HEK293 (cell line): ENCODE data around the gene ASB4.

ENCODE experiments used
- CTCF ChIA-PET: fragments of 350-600 bp; formaldehyde crosslinking; extraction: SDS; loops from one replicate; lab custom pipeline; 2021; ENCODE audit warnings: antibody characterized with exemption; lab: Yijun Ruan, JAX
- POLR2A ChIA-PET: fragments of 300-600 bp; formaldehyde crosslinking; extraction: SDS; loops from one replicate; lab custom pipeline; 2020; ENCODE audit warnings: antibody characterized with exemption, inconsistent platforms; lab: Yijun Ruan, JAX
- H3K27ac ChIP-seq: fragments of 200-500 bp; sonication (Bioruptor generic); 2 replicates; pipeline ENCODE4 v1.5.1; 2014; ENCODE audit warnings: low read depth, low read length, control low read depth, inconsistent platforms; ENCODE audit errors: extremely low read depth
- H3K36me3 ChIP-seq, 2 experiments: fragments of 200-500 bp in 1 of 2; sonication (Bioruptor generic) in 1 of 2; 1 replicate in 1 of 2; 2 replicates in 1 of 2; pipeline ENCODE4 v1.5.1; 2014 to 2017; ENCODE audit warnings: inconsistent platforms in 2 of 2, low read length in 2 of 2; ENCODE audit not compliant: control insufficient read depth in 2 of 2, insufficient read depth in 1 of 2
- H3K4me1 ChIP-seq: fragments of 200-500 bp; sonication (Bioruptor generic); 2 replicates; pipeline ENCODE4 v1.5.1; 2014; ENCODE audit warnings: mild to moderate bottlenecking, low read length, inconsistent platforms; ENCODE audit not compliant: control insufficient read depth, insufficient read depth
- H3K4me3 ChIP-seq: 2 replicates; pipeline ENCODE4 v1.5.1; 2011; ENCODE audit warnings: low read depth, mild to moderate bottlenecking, control low read depth, low read length, moderate library complexity
- H3K9me3 ChIP-seq: fragments of 200-500 bp; sonication (Bioruptor generic); 2 replicates; pipeline ENCODE4 v1.5.1; 2014; ENCODE audit warnings: low read depth, low read length, inconsistent platforms; ENCODE audit not compliant: control insufficient read depth, insufficient read depth
- GLI2 ChIP-seq: fragments of 450-650 bp; formaldehyde crosslinking; IDR thresholded peaks from 2 replicates; pipeline ENCODE4; 2017; ENCODE audit warnings: missing biosample characterization, missing genetic modification characterization, low read depth, borderline replicate concordance
- RBAK ChIP-seq: fragments of 450-650 bp; formaldehyde crosslinking; IDR thresholded peaks from 2 replicates; pipeline ENCODE4 v1.5.1; 2016; ENCODE audit warnings: missing biosample characterization, missing genetic modification characterization
- SALL2 ChIP-seq: fragments of 450-650 bp; formaldehyde crosslinking; IDR thresholded peaks from 2 replicates; pipeline ENCODE4 v1.5.0; 2017; ENCODE audit warnings: missing biosample characterization, mild to moderate bottlenecking, missing genetic modification characterization, borderline replicate concordance
- YY1 ChIP-seq: fragments of 450-650 bp; formaldehyde crosslinking; IDR thresholded peaks from 2 replicates; pipeline ENCODE4 v1.5.1; 2018; ENCODE audit warnings: missing biosample characterization, missing genetic modification characterization
- ZBTB20 ChIP-seq: fragments of 450-650 bp; formaldehyde crosslinking; IDR thresholded peaks from 2 replicates; pipeline ENCODE4 v1.5.1; 2016; ENCODE audit warnings: missing biosample characterization, missing genetic modification characterization
- ZBTB48 ChIP-seq: fragments of 450-650 bp; formaldehyde crosslinking; IDR thresholded peaks from 2 replicates; pipeline ENCODE4 v1.5.1; 2016; ENCODE audit warnings: missing biosample characterization, missing genetic modification characterization
- ZNF175 ChIP-seq: fragments of 450-650 bp; formaldehyde crosslinking; IDR thresholded peaks from 2 replicates; pipeline ENCODE4 v1.5.1; 2016; ENCODE audit warnings: missing biosample characterization, missing genetic modification characterization
- ZNF354C ChIP-seq: fragments of 450-650 bp; formaldehyde crosslinking; IDR thresholded peaks from 2 replicates; pipeline ENCODE4 v1.5.1; 2016; ENCODE audit warnings: missing biosample characterization, missing genetic modification characterization, low read depth, borderline replicate concordance
- ZNF514 ChIP-seq: fragments of 450-650 bp; formaldehyde crosslinking; IDR thresholded peaks from 2 replicates; pipeline ENCODE4 v1.5.1; 2016; ENCODE audit warnings: missing biosample characterization, missing genetic modification characterization
- ZNF529 ChIP-seq: fragments of 450-650 bp; formaldehyde crosslinking; IDR thresholded peaks from 2 replicates; pipeline ENCODE4 v1.5.1; 2017; ENCODE audit warnings: missing genetic modification characterization, missing biosample characterization; ENCODE audit not compliant: insufficient replicate concordance
- ZNF548 ChIP-seq: fragments of 450-650 bp; formaldehyde crosslinking; IDR thresholded peaks from 2 replicates; pipeline ENCODE4 v1.5.1; 2016; ENCODE audit warnings: missing biosample characterization, missing genetic modification characterization
- ZNF596 ChIP-seq: fragments of 450-650 bp; IDR thresholded peaks from 2 replicates; pipeline ENCODE4 v1.5.0; 2018; ENCODE audit warnings: missing biosample characterization, mild to moderate bottlenecking, missing genetic modification characterization, moderate library complexity
- ZNF658 ChIP-seq: fragments of 450-650 bp; formaldehyde crosslinking; IDR thresholded peaks from 2 replicates; pipeline ENCODE4; 2016; ENCODE audit warnings: missing biosample characterization, missing genetic modification characterization
- ZNF701 ChIP-seq: fragments of 450-650 bp; formaldehyde crosslinking; IDR thresholded peaks from 2 replicates; pipeline ENCODE4 v1.5.1; 2016; ENCODE audit warnings: missing biosample characterization, missing genetic modification characterization
- ZNF785 ChIP-seq: fragments of 450-650 bp; formaldehyde crosslinking; IDR thresholded peaks from 2 replicates; pipeline ENCODE4 v1.5.1; 2016; ENCODE audit warnings: missing biosample characterization, missing genetic modification characterization
- ZNF792 ChIP-seq: fragments of 450-650 bp; formaldehyde crosslinking; IDR thresholded peaks from 2 replicates; pipeline ENCODE4 v1.5.1; 2016; ENCODE audit warnings: missing biosample characterization, missing genetic modification characterization
- ZSCAN30 ChIP-seq: fragments of 450-650 bp; IDR thresholded peaks from 2 replicates; pipeline ENCODE4 v1.5.1; 2018; ENCODE audit warnings: missing biosample characterization, mild to moderate bottlenecking, missing genetic modification characterization, moderate library complexity
- TF ChIP-seq, protein P1 (sequence below): fragments of 450-650 bp; formaldehyde crosslinking; IDR thresholded peaks from 2 replicates; pipeline ENCODE4 v1.5.1; 2016; ENCODE audit warnings: missing biosample characterization, missing genetic modification characterization, borderline replicate concordance
- TF ChIP-seq, protein P2 (sequence below): fragments of 450-650 bp; formaldehyde crosslinking; IDR thresholded peaks from 2 replicates; pipeline ENCODE4 v1.5.1; 2016; ENCODE audit warnings: missing biosample characterization, missing genetic modification characterization
- TF ChIP-seq, protein P3 (sequence below): fragments of 450-650 bp; formaldehyde crosslinking; IDR thresholded peaks from 2 replicates; pipeline ENCODE4 v1.5.1; 2017; ENCODE audit warnings: missing biosample characterization, mild to moderate bottlenecking, missing genetic modification characterization, moderate library complexity
- TF ChIP-seq, protein P4 (sequence below): IDR thresholded peaks from 2 replicates; pipeline ENCODE4 v1.6.1; 2011; ENCODE audit warnings: mild to moderate bottlenecking, low read depth, low read length, borderline replicate concordance
- TF ChIP-seq, protein P5 (sequence below): fragments of 450-650 bp; formaldehyde crosslinking; IDR thresholded peaks from 2 replicates; pipeline ENCODE4 v1.5.1; 2017; ENCODE audit warnings: missing biosample characterization, missing genetic modification characterization
- TF ChIP-seq, protein P6 (sequence below): fragments of 450-650 bp; formaldehyde crosslinking; IDR thresholded peaks from 2 replicates; pipeline ENCODE4 v1.5.1; 2017; ENCODE audit warnings: missing biosample characterization, missing genetic modification characterization

Gene ASB4

DNA sequence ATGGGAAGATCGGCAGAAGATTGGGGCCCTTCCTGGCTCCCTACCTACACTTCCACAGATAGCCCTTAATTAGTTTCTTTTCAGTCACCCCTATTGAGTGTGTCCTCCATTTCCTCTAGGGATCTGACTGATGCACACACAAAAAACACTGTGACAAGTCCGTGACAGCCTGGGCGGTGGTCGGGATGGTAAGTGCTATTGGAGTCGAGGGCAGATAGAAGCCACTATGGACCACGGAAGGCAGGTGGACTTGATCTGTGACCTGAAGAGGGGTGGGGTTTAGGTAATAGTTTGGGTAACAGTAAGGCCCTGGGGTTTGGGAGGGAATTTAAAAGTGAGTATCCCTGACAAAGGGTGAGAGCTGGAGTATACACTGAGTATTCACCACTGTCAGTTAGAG lies 57.6 kb downstream of the ASB4 start (continued):
- TF ChIP-seq, protein P1, sequence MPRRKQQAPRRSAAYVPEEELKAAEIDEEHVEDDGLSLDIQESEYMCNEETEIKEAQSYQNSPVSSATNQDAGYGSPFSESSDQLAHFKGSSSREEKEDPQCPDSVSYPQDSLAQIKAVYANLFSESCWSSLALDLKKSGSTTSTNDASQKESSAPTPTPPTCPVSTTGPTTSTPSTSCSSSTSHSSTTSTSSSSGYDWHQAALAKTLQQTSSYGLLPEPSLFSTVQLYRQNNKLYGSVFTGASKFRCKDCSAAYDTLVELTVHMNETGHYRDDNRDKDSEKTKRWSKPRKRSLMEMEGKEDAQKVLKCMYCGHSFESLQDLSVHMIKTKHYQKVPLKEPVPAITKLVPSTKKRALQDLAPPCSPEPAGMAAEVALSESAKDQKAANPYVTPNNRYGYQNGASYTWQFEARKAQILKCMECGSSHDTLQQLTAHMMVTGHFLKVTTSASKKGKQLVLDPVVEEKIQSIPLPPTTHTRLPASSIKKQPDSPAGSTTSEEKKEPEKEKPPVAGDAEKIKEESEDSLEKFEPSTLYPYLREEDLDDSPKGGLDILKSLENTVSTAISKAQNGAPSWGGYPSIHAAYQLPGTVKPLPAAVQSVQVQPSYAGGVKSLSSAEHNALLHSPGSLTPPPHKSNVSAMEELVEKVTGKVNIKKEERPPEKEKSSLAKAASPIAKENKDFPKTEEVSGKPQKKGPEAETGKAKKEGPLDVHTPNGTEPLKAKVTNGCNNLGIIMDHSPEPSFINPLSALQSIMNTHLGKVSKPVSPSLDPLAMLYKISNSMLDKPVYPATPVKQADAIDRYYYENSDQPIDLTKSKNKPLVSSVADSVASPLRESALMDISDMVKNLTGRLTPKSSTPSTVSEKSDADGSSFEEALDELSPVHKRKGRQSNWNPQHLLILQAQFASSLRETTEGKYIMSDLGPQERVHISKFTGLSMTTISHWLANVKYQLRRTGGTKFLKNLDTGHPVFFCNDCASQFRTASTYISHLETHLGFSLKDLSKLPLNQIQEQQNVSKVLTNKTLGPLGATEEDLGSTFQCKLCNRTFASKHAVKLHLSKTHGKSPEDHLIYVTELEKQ (tag by site-specific recombination) = no peak
- no peak for TF ChIP-seq RBAK (tag by site-specific recombination)
- TF ChIP-seq ZNF529 (tag by site-specific recombination) = no peak
- TF ChIP-seq ZBTB20 = no peak
- TF ChIP-seq, protein P2, sequence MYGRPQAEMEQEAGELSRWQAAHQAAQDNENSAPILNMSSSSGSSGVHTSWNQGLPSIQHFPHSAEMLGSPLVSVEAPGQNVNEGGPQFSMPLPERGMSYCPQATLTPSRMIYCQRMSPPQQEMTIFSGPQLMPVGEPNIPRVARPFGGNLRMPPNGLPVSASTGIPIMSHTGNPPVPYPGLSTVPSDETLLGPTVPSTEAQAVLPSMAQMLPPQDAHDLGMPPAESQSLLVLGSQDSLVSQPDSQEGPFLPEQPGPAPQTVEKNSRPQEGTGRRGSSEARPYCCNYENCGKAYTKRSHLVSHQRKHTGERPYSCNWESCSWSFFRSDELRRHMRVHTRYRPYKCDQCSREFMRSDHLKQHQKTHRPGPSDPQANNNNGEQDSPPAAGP = no peak

DNA sequence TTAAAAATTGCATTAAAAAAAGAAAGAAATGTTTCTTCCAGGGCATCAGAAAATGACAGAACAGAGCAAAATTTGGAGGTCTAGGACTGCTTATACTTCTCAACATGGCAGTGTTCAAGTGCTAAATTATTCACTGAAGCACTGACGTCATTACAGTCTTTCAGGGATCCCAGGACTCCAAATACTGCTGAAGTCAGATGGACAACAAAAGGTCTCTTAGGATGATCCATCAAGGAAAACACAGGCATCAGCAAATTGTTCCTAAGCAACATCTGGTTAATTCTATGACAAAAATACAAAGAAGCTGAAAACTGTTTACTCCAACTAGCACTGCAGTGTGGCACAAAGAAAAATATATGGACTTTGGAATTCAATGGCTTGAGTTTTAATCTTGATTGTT lies 58.4 kb downstream of the ASB4 start:
- Histone ChIP-seq H3K36me3 (no peaks in the 10 kb centered on the region), H3K4me1 (peaks cover 4% of the 10 kb centered on the region; the same call in 1 of the 2 replicates), H3K27ac (no peak overlapping the region), H3K4me3 (no peak overlapping the region), H3K9me3 (no peaks in the 10 kb centered on the region)
- TF ChIP-seq ZNF354C (tag by site-specific recombination) = no peak
- TF ChIP-seq ZNF514 (tag by site-specific recombination) = no peak
- TF ChIP-seq ZNF792 (tag by site-specific recombination) = no peak
- no peak for TF ChIP-seq ZSCAN30 (tag by site-specific recombination)
- CTCF ChIA-PET = interaction anchor here (0.6 to 12.5 kb wide), 17 partner anchors 10 to 332 kb away, joined by 3 to 109 read pairs (median 4); no protein-coding TSS in a partner anchor
- POLR2A ChIA-PET = no interaction called here

DNA sequence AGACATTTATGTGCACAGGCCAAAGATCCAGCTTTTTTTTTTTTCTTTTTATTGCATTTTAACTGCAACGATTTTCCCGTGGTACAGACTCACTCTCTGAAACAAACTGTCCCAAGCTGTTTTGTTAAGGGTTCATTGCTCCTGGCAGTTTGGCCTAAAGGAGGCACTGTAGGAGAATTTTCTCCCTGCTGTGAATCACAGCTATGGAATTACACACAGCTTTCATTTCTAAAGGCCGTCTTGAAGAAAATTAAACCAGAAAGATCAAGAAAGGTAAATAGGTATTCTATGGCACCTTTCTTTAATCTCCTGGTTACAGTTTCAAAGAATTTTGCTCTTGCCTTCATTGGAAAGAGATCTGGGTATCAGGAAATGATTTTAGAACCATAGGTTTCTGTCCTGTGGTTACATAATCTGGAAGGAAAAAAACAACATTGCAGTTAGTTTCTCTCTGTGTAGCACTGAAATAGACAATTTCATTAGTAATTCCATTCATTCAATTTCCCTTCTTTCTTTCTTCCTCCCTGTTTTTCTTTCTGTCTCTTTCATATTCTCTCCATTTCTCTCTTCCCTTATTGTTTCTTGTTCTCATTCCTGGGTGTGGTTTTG lies 59.4 kb downstream of the ASB4 start:
- H3K4me3 ChIP-seq = no peak overlapping the region
- ChIA-PET POLR2A (no interaction called here), CTCF (interaction anchor here (0.6 to 12.5 kb wide), 20 partner anchors 11 to 1442 kb away, joined by 3 to 109 read pairs (median 4); no protein-coding TSS in a partner anchor)
- TF ChIP-seq ZNF175 (tag by site-specific recombination) (no peak), ZNF701 (no peak), ZNF658 (tag by site-specific recombination) (no peak), ZNF785 (tag by site-specific recombination) (0 out of 2 replicates have a peak, but pooled peaks have one; percentile 69), ZNF596 (tag by site-specific recombination) (no peak), ZNF548 (no peak), GLI2 (tag by site-specific recombination) (no peak), SALL2 (tag by site-specific recombination) (no peak), YY1 (tag by site-specific recombination) (no peak), ZBTB48 (tag by site-specific recombination) (no peak)
- TF ChIP-seq, protein P3, sequence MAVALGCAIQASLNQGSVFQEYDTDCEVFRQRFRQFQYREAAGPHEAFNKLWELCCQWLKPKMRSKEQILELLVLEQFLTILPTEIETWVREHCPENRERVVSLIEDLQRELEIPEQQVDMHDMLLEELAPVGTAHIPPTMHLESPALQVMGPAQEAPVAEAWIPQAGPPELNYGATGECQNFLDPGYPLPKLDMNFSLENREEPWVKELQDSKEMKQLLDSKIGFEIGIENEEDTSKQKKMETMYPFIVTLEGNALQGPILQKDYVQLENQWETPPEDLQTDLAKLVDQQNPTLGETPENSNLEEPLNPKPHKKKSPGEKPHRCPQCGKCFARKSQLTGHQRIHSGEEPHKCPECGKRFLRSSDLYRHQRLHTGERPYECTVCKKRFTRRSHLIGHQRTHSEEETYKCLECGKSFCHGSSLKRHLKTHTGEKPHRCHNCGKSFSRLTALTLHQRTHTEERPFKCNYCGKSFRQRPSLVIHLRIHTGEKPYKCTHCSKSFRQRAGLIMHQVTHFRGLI (tag by site-specific recombination) = no peak
- TF ChIP-seq, protein P4, sequence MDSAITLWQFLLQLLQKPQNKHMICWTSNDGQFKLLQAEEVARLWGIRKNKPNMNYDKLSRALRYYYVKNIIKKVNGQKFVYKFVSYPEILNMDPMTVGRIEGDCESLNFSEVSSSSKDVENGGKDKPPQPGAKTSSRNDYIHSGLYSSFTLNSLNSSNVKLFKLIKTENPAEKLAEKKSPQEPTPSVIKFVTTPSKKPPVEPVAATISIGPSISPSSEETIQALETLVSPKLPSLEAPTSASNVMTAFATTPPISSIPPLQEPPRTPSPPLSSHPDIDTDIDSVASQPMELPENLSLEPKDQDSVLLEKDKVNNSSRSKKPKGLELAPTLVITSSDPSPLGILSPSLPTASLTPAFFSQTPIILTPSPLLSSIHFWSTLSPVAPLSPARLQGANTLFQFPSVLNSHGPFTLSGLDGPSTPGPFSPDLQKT = no peak
- TF ChIP-seq, protein P5, sequence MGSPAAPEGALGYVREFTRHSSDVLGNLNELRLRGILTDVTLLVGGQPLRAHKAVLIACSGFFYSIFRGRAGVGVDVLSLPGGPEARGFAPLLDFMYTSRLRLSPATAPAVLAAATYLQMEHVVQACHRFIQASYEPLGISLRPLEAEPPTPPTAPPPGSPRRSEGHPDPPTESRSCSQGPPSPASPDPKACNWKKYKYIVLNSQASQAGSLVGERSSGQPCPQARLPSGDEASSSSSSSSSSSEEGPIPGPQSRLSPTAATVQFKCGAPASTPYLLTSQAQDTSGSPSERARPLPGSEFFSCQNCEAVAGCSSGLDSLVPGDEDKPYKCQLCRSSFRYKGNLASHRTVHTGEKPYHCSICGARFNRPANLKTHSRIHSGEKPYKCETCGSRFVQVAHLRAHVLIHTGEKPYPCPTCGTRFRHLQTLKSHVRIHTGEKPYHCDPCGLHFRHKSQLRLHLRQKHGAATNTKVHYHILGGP (tag by site-specific recombination) = peak; percentile 7; the same call in 1 of the 2 replicates
- TF ChIP-seq, protein P6, sequence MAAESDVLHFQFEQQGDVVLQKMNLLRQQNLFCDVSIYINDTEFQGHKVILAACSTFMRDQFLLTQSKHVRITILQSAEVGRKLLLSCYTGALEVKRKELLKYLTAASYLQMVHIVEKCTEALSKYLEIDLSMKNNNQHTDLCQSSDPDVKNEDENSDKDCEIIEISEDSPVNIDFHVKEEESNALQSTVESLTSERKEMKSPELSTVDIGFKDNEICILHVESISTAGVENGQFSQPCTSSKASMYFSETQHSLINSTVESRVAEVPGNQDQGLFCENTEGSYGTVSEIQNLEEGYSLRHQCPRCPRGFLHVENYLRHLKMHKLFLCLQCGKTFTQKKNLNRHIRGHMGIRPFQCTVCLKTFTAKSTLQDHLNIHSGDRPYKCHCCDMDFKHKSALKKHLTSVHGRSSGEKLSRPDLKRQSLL (tag by site-specific recombination) = no peak

More for the DNA sequence above, 59.4 kb downstream of the ASB4 start:
- H3K9me3 ChIP-seq = no peaks in the 10 kb centered on the region
- no peak overlapping the region for H3K27ac ChIP-seq
- H3K4me1 ChIP-seq = peaks cover 11% of the 10 kb centered on the region
- H3K36me3 ChIP-seq = no peaks in the 10 kb centered on the region
